HG03064 (cell line): Measurements from ENCODE around the gene PACS2.
"Not testable (repeated sequence)": the region's sequence is repeated elsewhere in the genome, so short reads cannot be mapped to it uniquely, and the experiment has no call there.

Source experiments
- ATAC-seq: cut with Tn5 transposase; IDR thresholded peaks from one replicate; pipeline ENCODE4 v1.9.1; 2021; ENCODE audit warnings: low read depth; ENCODE audit not compliant: unreplicated experiment

The PACS2 gene

GRCh38 chr14:105287249-105288102 is 27.1 kb upstream of the PACS2 start:
- no peak for ATAC-seq

- ATAC-seq = not testable (repeated sequence)
Observed at GRCh38 chr14:105288936-105289335, 25.6 kb upstream of the PACS2 start.

GRCh38 chr14:105290621-105291346 is 23.8 kb upstream of the PACS2 start:
- no peak for ATAC-seq

GRCh38 chr14:105292826-105293711 is 21.5 kb upstream of the PACS2 start:
- ATAC-seq = no peak

- ATAC-seq = no peak
Observed at GRCh38 chr14:105294142-105294597, 20.4 kb upstream of the PACS2 start.

GRCh38 chr14:105297311-105297710 is 17.2 kb upstream of the PACS2 start:
- not testable (repeated sequence) for ATAC-seq

- peak; percentile 16 for ATAC-seq
Observed at GRCh38 chr14:105299654-105300541, 14.7 kb upstream of the PACS2 start.

GRCh38 chr14:105300542-105301102 is 13.9 kb upstream of the PACS2 start, which contains the start of gene BRF1:
Gene BRF1 (minus strand): TSS chr14:105301001. CDS start chr14:105300629, 372 bp downstream.
- peak; percentile 81 for ATAC-seq

- ATAC-seq = peak; percentile 53
Observed at GRCh38 chr14:105301103-105301914, 13.2 kb upstream of the PACS2 start.

- not testable (repeated sequence) for ATAC-seq
Observed at GRCh38 chr14:105301915-105302249, 12.7 kb upstream of the PACS2 start.

GRCh38 chr14:105303949-105304348 is 10.6 kb upstream of the PACS2 start:
- ATAC-seq = no peak

- ATAC-seq = no peak
Observed at GRCh38 chr14:105304565-105304964, 10.0 kb upstream of the PACS2 start.

- no peak for ATAC-seq
Observed at GRCh38 chr14:105305345-105305744, 9.2 kb upstream of the PACS2 start.

- ATAC-seq = no peak
Observed at GRCh38 chr14:105305791-105306190, 8.8 kb upstream of the PACS2 start.

- no peak for ATAC-seq
Observed at GRCh38 chr14:105307052-105307727, 7.4 kb upstream of the PACS2 start.

GRCh38 chr14:105309371-105309770 is 5.2 kb upstream of the PACS2 start:
- no peak for ATAC-seq

- ATAC-seq = no peak
Observed at GRCh38 chr14:105311838-105312237, 2.7 kb upstream of the PACS2 start.

- no peak for ATAC-seq
Observed at GRCh38 chr14:105312973-105313372, 1.6 kb upstream of the PACS2 start.
